ENCODE measurements around the gene ATG3.
"Not testable (repeated sequence)": the region's sequence is repeated elsewhere in the genome, so short reads cannot be mapped to it uniquely, and the experiment has no call there.

ATG3 gene

GRCh38 chr3:112560721-112561483, 860 bp downstream of the ATG3 start:
- peak; percentile 84 for DNase-seq

DNA sequence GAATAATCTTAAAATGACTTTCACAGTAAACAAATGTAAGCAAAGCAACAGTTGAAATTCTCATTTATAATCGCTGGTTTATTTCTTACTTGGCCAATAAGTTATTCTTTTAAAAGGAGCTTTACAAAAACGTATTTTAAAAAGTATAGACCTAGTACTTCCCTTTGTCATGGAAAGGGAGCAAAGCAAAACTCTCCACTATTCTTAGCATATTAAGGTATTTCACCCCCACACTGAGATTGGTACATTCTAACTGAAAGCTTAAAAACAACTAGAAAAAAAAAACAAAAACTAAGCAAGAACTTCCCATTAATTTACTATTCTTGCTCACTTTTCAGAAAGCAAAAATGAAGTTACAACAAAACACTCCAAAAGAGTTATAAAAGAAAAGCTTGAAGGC, 1.5 kb downstream of the ATG3 start:
- no peak for DNase-seq

DNA sequence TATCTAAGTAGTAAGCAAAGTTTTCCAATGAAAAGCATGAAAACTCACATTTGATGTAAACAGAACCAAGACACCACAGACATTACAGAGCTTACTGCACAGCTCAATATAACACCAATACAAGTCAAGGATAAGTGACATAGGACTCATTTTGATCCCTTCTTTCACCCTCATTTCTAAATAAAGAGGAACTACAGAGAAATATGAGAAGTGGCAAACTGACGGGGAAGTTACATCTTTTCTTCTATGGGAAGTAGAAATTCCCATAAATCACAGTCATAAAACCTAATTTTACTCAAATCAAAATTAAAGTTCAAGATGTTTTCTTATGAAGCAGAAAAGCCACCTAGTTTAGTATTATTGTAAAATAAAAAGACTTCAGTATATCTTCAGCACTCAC, 3.8 kb downstream of the ATG3 start:
- DNase-seq: no peak

DNA sequence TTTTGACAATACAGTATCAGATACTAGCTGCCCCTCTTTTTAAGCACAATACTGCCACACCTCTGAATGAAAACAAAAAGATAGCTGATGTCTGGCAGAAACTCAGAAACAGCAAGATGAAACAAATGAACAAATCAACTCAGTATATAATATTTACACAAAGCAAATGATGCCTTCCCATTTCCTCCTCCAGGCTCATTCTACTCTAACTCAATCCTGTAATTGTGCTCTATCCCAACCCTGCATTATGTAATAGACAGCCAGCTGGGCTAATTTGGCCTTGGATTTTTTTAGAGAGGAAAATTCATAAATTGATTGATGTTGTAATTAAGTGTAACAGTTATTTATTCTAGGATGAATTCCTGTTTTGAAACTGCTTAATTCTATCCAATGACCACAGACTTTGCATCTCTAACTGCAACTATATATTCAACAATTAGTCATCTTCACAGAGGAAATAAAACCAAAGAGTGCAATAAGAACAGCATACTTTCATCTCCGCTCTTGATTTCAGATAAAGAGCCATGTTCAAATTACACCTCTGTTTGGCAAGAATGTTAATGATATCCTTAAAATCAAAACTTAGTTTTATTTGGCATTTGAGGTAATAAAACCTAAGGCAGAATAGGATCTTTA, 6.1 kb downstream of the ATG3 start:
- no peak for DNase-seq

GRCh38 chr3:112550859-112551258, 10.9 kb downstream of the ATG3 start:
- no peak for DNase-seq

- DNase-seq: peak; percentile 7
These were observed 15.5 kb downstream of the ATG3 start for GRCh38 chr3:112546216-112546759.

DNA sequence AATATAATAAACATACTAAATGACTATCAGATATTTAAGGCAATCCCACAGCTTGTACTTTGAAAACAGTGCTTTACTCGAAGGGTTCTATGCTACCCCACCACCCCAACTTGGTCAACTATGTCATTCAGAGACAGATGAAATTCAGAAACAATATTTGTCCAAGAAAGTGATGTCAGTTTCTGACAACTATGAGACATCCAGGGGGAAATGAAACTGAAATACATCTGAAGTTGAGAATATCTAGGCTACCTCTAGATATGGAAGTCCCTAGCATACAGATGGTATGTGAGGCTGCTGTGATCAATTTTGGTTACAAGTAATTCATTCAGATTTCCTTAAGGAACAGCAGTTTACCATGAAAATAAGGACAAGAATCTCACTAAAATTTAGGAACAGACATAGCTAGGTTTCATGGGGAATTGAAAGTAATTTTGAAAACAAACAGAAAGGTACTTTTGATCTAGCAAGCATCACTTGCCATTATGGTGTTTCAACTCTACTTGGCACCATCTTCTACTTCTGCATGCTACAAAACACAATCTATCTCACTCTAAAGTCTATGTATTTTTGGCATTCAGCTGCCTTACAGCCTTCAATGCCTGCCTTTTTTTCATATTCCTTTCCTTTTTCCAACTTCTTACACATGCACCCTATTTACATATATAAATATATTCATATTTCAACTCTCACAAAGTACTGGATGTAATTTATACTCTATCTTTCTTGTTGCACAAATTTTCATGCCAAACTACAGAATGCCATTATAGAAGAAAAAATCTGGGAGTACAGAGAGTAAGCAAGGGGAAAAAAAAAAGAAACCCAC, 21.7 kb downstream of the ATG3 start:
- no peak for DNase-seq

- DNase-seq: peak; percentile 33
These were observed 30.4 kb downstream of the ATG3 start for GRCh38 chr3:112531358-112531781.

DNA sequence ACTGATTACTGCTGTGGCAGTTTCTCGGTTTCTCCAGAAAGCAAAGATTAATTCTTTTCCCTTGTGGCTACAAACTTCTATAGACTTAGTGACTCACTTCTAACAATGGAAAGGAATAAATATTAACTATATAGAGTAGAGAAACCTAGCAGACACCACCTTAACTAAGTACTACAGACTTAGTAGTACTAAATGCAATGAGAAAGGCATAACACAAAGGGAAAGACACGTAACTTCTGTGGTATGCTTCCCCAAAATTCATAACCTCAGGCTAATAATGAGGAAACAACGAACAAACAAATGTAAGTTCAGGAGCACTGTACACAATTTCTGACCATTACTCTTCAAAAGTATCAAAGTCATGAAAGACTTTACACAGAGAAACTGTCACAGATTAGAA, 31.2 kb downstream of the ATG3 start:
- no peak for DNase-seq

GRCh38 chr3:112524127-112524526, 37.6 kb downstream of the ATG3 start:
- not testable (repeated sequence) for DNase-seq

- peak; percentile 69 for DNase-seq
These were observed 42.2 kb downstream of the ATG3 start for GRCh38 chr3:112519424-112520001.

- DNase-seq: not testable (repeated sequence)
These were observed 42.8 kb downstream of the ATG3 start for GRCh38 chr3:112518970-112519369.

DNA sequence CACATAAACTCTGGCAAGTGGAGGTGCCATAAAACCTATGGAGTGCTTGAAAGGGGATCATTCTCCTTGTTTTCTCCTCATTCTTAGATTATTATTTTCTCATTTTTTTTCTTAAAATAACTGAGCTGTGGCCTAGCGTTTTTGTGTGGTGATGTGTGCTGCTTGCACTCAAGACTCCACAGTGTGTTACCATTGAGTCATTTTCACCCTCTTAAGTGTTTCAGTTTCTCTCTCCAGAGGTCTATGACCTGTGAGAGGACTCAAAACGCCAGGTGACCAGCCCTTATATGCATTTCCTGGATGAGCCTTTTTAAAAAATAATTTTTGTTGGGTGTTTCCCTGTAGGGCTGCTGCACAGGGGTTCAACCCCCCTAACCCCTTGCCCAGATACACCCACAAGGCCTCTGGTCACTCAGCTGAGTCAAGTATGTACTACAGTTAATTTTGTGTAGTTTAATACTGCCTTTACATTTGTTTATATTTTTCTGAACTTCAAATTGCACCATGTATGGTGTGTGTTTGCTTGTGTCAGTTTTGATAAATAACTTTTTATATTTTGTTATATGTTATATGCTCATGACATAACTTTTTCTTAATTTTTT, 47.1 kb downstream of the ATG3 start:
- no peak for DNase-seq

- no peak for DNase-seq
These were observed 49.4 kb downstream of the ATG3 start for GRCh38 chr3:112512320-112512719.

DNA sequence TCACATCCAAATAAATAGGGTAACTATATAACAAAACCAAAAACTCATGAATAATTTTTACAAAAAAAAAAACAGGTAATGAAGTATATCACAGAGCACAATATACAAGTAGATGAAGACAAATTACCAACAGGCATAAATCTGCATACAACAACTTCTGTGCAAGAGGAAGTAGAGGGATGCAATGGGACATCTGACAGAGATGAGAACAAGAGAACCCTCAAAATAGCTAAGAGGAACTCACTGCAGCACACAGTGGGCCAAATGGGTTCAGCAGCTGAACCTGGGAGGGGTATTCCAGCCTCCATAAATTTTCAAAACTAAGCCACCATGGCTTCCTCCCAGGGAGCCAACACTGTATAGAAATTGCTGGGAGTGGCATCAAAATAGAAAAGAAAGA, 52.9 kb downstream of the ATG3 start:
- DNase-seq: no peak

DNA sequence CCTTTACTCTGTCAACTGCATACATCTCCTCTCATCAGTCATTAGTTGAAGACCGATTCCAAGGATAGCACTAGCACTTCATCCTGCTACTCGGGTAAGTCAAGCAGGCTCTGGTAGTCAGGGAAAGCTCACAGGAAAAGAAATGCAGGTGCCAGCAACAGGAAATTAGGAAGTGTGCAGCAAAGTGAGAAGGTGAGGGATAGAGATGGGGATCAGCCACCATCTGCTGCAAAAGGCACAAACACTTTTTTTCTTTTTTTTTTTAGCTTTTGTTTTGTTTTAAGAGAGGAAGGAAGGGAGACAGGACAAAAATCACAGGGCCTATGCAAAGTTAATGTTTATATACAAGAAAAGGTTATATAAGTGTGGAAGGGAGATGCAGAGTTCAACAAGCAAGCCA, 53.5 kb downstream of the ATG3 start:
- DNase-seq: no peak

- no peak for DNase-seq
These were observed 55.9 kb downstream of the ATG3 start for GRCh38 chr3:112505907-112506306.

- DNase-seq: no peak
These were observed 57.6 kb downstream of the ATG3 start for GRCh38 chr3:112504123-112504522.

DNA sequence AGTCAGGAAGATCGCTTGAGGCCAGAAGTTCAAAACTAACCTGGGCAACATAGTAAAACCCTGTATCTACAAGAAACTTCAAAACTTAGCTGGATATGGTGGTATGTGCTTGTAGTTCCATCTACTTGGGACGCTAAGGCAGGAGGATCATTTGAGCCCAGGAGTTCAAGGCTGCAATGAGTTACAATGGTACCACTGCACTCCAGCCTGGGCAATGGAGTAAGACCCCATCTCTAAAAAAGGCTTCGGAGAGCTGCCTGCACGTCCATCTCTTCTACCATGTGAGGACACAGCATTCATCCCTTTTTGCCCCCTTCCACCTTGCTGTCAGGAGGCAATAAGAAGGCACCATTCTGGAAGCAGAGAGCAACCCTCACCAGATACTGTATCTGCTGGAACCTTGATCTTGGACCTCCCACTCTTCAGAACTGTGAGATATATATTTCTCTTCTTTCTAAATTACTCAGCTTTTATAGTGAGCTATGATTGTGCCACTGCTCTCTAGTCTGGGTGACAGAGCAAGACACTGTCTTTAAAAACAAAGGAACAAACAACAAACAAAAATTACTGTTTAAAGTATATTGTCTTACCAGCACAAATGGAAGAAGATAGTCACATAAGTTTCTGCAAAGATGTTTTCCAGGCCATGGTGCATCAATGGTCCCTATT, 58.3 kb downstream of the ATG3 start:
- DNase-seq: no peak

GRCh38 chr3:112500621-112501020, 61.1 kb downstream of the ATG3 start:
- DNase-seq: no peak

DNA sequence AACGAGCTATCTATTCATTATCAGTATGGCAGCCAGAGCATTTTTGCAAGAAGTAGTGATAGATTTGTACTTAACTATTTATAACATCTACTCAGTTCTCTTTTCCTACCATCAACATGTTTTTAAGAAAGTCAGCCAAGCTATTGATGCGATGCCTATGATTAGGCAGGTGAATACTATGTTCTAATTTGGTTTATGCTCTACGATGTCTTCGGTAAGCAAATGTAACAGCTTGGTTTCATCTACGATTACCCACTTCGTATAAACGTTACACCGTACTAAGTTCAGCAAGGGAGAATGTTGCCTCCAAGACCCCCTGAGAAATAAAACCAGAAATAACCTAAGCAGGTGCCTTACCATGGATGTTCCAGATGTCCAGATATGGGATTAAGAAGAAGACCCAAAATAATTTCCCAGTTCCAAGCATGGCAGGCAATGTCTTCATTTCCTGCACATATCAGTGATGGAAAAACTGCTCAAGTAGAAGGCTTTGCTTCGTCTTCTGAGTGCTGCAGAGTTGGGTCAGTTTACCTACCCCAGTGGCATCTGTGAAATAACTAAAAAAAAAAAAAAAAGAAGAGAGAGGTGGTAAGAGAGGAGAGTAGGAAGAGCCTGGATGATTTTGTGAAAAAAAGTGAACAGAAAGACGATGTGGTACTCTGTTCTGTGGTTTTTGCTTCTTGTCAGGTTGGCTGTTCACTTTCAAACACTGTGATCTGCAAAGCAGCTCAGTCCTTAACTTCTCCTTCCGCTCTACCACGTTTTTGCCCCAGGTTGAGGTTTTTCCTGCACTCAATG, 62.6 kb downstream of the ATG3 start, which contains the start of gene BTLA:
Gene BTLA (minus strand): TSS at position 559 of the 798 bp plus-strand sequence. CDS start 114 bp downstream, at position 445.
- DNase-seq: no peak
